ENCODE measurements around the gene HMOX1. TPM values are rescaled to one million over a fixed set of nuclear protein-coding genes. Genes with fewer than 3 reads are reported as not detected.

Gene HMOX1
- total and polyA plus RNA-seq, 4 donors = 8.6 to 16.5 (median 14.4) TPM

DNA sequence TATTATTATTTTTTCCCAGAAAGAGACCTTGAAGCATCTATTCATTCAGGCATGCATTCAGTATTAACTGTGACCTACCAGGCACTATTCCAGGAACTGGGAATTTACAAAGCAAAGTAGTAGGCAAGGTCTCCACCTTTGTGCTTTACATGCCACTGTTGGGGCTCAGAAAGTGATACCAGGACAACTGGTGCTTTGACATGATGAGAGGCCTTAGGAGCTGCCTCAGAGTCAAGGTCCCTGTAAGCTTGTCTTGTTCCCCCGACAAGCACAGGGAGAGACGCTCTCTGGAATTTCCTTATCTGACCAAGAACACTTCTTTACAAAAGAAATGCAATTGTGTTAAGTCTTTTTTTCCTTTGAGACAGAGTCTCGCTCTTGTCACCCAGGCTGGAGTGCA lies 2.3 kb upstream of the HMOX1 start:
- Histone ChIP-seq H3K27me3 (ENCODE audit: control insufficient read depth, insufficient read depth, low read length) (peaks cover 6% of the 10 kb centered on the region), H3K4me1 (ENCODE audit: control insufficient read depth, insufficient read depth, low read length) (peaks cover 26% of the 10 kb centered on the region), H3K9me3 (ENCODE audit: control insufficient read depth, insufficient read depth, low read length) (no peaks in the 10 kb centered on the region), H3K36me3 (ENCODE audit: control insufficient read depth, insufficient read depth, low read length) (no peaks in the 10 kb centered on the region), H3K27ac (ENCODE audit: low read depth, low read length) (no peak overlapping the region), H3K4me3 (ENCODE audit: low read depth, low read length) (no peak overlapping the region)
- DNase-seq (ENCODE audit: low read depth in 4 of 6, low spot score in 6 of 6) = no peak
- WGBS (ENCODE audit: insufficient coverage) = 84% methylated on average over 3 of the region's 3 CpGs

DNA sequence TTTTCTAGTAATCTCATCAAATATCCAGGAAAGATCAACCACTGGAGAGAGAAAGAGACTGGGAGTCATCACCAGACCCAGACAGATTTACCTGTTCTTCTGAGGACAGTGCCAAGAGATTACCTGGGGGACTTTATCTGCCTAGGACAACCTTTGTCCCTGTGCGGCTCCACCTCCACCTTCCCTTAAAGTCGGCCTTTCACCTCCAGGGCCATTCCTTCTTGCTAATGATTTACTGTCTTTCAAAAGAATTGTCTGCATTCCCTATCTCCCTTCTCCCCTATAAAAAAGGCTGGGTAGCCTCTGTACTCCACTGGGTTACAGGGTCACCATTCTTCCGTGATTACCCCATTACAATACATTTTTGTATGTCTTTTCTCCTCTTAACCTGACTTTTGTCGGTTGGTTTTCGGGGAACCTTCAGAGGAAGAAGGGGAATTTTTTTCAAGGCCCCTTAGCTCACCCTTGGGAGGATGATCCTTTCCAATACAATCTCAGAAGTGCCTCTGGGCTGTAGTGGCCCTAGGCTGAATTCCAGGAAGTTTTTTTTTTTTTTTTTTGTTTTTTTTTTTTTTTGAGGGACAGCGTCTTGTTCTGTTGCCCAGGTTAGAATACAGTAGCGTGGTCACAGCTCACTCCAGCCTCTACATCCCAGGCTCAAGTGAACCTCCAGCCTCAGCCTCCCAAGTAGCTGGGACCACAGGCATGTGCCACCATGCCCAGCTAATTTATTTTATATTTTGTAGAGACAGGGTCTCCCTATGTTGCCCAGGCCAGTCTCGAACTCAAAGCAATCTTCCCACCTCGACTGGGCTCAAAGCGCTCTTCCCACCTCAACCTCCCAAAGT lies 1.5 kb upstream of the HMOX1 start:
- no peaks in the 10 kb centered on the region for H3K9me3 ChIP-seq (ENCODE audit: control insufficient read depth, insufficient read depth, low read length)
- H3K27me3 ChIP-seq (ENCODE audit: control insufficient read depth, insufficient read depth, low read length) = peaks cover 6% of the 10 kb centered on the region
- H3K4me1 ChIP-seq (ENCODE audit: control insufficient read depth, insufficient read depth, low read length) = peaks cover 26% of the 10 kb centered on the region
- DNase-seq (ENCODE audit: low read depth in 4 of 6, low spot score in 6 of 6) = no peak
- H3K27ac ChIP-seq (ENCODE audit: low read depth, low read length) = no peak overlapping the region
- no peak overlapping the region for H3K4me3 ChIP-seq (ENCODE audit: low read depth, low read length)
- no peaks in the 10 kb centered on the region for H3K36me3 ChIP-seq (ENCODE audit: control insufficient read depth, insufficient read depth, low read length)
- WGBS (ENCODE audit: insufficient coverage) = 88% methylated on average over 4 of the region's 10 CpGs

- no peak for DNase-seq (ENCODE audit: low read depth in 4 of 6, low spot score in 6 of 6)
- Histone ChIP-seq H3K27me3 (ENCODE audit: control insufficient read depth, insufficient read depth, low read length) (peaks cover 6% of the 10 kb centered on the region), H3K4me3 (ENCODE audit: low read depth, low read length) (no peak overlapping the region), H3K9me3 (ENCODE audit: control insufficient read depth, insufficient read depth, low read length) (no peaks in the 10 kb centered on the region), H3K4me1 (ENCODE audit: control insufficient read depth, insufficient read depth, low read length) (peaks cover 26% of the 10 kb centered on the region), H3K36me3 (ENCODE audit: control insufficient read depth, insufficient read depth, low read length) (no peaks in the 10 kb centered on the region), H3K27ac (ENCODE audit: low read depth, low read length) (no peak overlapping the region)
- 91% methylated on average over 6 of the region's 6 CpGs for WGBS (ENCODE audit: insufficient coverage)
Measured at GRCh38 chr22:35380013-35380412, 883 bp upstream of the HMOX1 start.

DNA sequence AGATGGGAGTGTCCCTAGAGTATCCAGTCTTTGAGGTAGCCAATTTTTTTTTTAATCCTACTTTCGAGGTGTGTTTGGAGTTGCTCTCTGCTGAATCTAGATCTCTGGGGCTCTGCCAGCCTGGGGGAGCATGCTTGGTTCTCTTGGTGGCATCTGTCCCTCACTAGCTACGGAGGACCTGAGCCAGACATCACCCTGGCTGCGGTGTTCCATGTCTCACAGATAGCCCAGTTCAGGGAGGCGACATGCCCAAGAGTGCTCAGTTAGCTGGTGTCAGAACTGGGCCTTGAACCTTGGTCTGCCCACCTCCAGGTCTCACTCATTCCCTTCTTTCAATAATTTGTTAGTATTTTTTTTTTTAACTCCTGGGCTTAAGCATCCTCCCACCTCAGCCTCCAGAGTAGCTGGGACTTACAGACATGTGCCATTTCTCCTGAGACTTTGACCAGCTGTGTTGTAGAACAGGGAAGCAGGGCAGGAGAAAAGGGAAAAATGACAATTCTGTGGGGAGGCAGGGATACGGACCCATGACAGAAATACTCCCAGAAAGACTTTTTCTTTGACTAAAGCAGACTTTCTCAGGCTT lies 621 bp downstream of the HMOX1 start:
- WGBS (ENCODE audit: insufficient coverage) = 69% methylated on average over 3 of the region's 5 CpGs
- H3K27me3 ChIP-seq (ENCODE audit: control insufficient read depth, insufficient read depth, low read length) = peaks cover 6% of the 10 kb centered on the region
- H3K4me1 ChIP-seq (ENCODE audit: control insufficient read depth, insufficient read depth, low read length) = peaks cover 19% of the 10 kb centered on the region
- no peaks in the 10 kb centered on the region for H3K9me3 ChIP-seq (ENCODE audit: control insufficient read depth, insufficient read depth, low read length)
- H3K4me3 ChIP-seq (ENCODE audit: low read depth, low read length) = peak overlapping the region; percentile 51
- H3K27ac ChIP-seq (ENCODE audit: low read depth, low read length) = peak overlapping the region; percentile 61
- no peak for DNase-seq (ENCODE audit: low read depth in 4 of 6, low spot score in 6 of 6)
- H3K36me3 ChIP-seq (ENCODE audit: control insufficient read depth, insufficient read depth, low read length) = peaks cover under 1% of the 10 kb centered on the region

GRCh38 chr22:35383679-35384071 lies 2.8 kb downstream of the HMOX1 start:
- Histone ChIP-seq H3K9me3 (ENCODE audit: control insufficient read depth, insufficient read depth, low read length) (no peaks in the 10 kb centered on the region), H3K27me3 (ENCODE audit: control insufficient read depth, insufficient read depth, low read length) (peaks cover 6% of the 10 kb centered on the region), H3K27ac (ENCODE audit: low read depth, low read length) (no peak overlapping the region), H3K4me1 (ENCODE audit: control insufficient read depth, insufficient read depth, low read length) (peaks cover 12% of the 10 kb centered on the region), H3K36me3 (ENCODE audit: control insufficient read depth, insufficient read depth, low read length) (peaks cover 7% of the 10 kb centered on the region), H3K4me3 (ENCODE audit: low read depth, low read length) (no peak overlapping the region)
- DNase-seq (ENCODE audit: low read depth in 4 of 6, low spot score in 6 of 6) = no peak
- no CpG with 5 or more reads among the region's 3 CpGs for WGBS (ENCODE audit: insufficient coverage)

GRCh38 chr22:35384527-35384926 lies 3.6 kb downstream of the HMOX1 start:
- Histone ChIP-seq H3K4me1 (ENCODE audit: control insufficient read depth, insufficient read depth, low read length) (peaks cover 12% of the 10 kb centered on the region), H3K36me3 (ENCODE audit: control insufficient read depth, insufficient read depth, low read length) (peaks cover 7% of the 10 kb centered on the region), H3K9me3 (ENCODE audit: control insufficient read depth, insufficient read depth, low read length) (no peaks in the 10 kb centered on the region), H3K27me3 (ENCODE audit: control insufficient read depth, insufficient read depth, low read length) (peaks cover 6% of the 10 kb centered on the region), H3K27ac (ENCODE audit: low read depth, low read length) (no peak overlapping the region), H3K4me3 (ENCODE audit: low read depth, low read length) (no peak overlapping the region)
- WGBS (ENCODE audit: insufficient coverage) = 79% methylated on average over 4 of the region's 4 CpGs
- DNase-seq (ENCODE audit: low read depth in 4 of 6, low spot score in 6 of 6) = no peak

GRCh38 chr22:35384975-35385588 lies 4.2 kb downstream of the HMOX1 start:
- no peak overlapping the region for H3K27ac ChIP-seq (ENCODE audit: low read depth, low read length)
- no peaks in the 10 kb centered on the region for H3K9me3 ChIP-seq (ENCODE audit: control insufficient read depth, insufficient read depth, low read length)
- H3K4me1 ChIP-seq (ENCODE audit: control insufficient read depth, insufficient read depth, low read length) = peaks cover 12% of the 10 kb centered on the region
- no peak overlapping the region for H3K4me3 ChIP-seq (ENCODE audit: low read depth, low read length)
- whole genome bisulfite sequencing (ENCODE audit: insufficient coverage) = 83% methylated on average over 1 of the region's 6 CpGs
- no peak for DNase-seq (ENCODE audit: low read depth in 4 of 6, low spot score in 6 of 6)
- H3K27me3 ChIP-seq (ENCODE audit: control insufficient read depth, insufficient read depth, low read length) = peaks cover 6% of the 10 kb centered on the region
- peaks cover 7% of the 10 kb centered on the region for H3K36me3 ChIP-seq (ENCODE audit: control insufficient read depth, insufficient read depth, low read length)

- no peak for DNase-seq (ENCODE audit: low read depth in 4 of 6, low spot score in 6 of 6)
- Histone ChIP-seq H3K4me1 (ENCODE audit: control insufficient read depth, insufficient read depth, low read length) (no peaks in the 10 kb centered on the region), H3K27ac (ENCODE audit: low read depth, low read length) (no peak overlapping the region), H3K4me3 (ENCODE audit: low read depth, low read length) (no peak overlapping the region), H3K9me3 (ENCODE audit: control insufficient read depth, insufficient read depth, low read length) (no peaks in the 10 kb centered on the region), H3K27me3 (ENCODE audit: control insufficient read depth, insufficient read depth, low read length) (peaks cover 2% of the 10 kb centered on the region), H3K36me3 (ENCODE audit: control insufficient read depth, insufficient read depth, low read length) (peaks cover 7% of the 10 kb centered on the region)
- 94% methylated on average over 17 of the region's 19 CpGs for WGBS (ENCODE audit: insufficient coverage)
Measured at GRCh38 chr22:35386670-35387288, 5.9 kb downstream of the HMOX1 start.

GRCh38 chr22:35390933-35391332 lies 10.0 kb downstream of the HMOX1 start:
- Histone ChIP-seq H3K4me3 (ENCODE audit: low read depth, low read length) (no peak overlapping the region), H3K9me3 (ENCODE audit: control insufficient read depth, insufficient read depth, low read length) (no peaks in the 10 kb centered on the region), H3K4me1 (ENCODE audit: control insufficient read depth, insufficient read depth, low read length) (no peaks in the 10 kb centered on the region), H3K27me3 (ENCODE audit: control insufficient read depth, insufficient read depth, low read length) (no peaks in the 10 kb centered on the region), H3K27ac (ENCODE audit: low read depth, low read length) (no peak overlapping the region), H3K36me3 (ENCODE audit: control insufficient read depth, insufficient read depth, low read length) (peaks cover 7% of the 10 kb centered on the region)
- no peak for DNase-seq (ENCODE audit: low read depth in 4 of 6, low spot score in 6 of 6)
- 100% methylated on average over 2 of the region's 5 CpGs for WGBS (ENCODE audit: insufficient coverage)
